ENCODE results near the gene FAM9C.

The FAM9C gene

GRCh38 chrX:13001961-13002671 is 42.3 kb downstream of the FAM9C start:
- no peak for DNase-seq

DNA sequence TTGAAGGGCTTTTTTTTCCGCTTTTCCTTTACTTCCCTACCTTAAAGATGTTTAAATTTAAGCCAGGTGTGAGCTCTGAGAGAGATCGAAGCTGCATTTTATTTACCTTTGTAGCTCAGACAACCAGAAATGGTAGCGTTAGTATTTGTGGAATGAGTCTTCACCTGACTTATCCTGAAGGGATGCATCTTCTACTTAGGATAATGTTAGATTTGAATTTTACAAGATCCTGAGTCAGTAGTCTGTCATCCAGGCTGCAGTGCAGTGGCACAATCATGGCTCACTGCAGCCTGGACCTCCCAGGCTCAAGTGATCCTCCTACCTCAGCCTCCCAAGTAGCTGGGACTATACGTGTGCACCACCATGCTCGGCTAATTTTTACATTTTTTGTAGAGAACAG is 43.3 kb downstream of the FAM9C start:
- no peak for DNase-seq

- no peak for DNase-seq
These were observed 44.1 kb downstream of the FAM9C start for GRCh38 chrX:13000301-13000811.

GRCh38 chrX:12999422-12999821 is 45.0 kb downstream of the FAM9C start:
- DNase-seq = no peak

DNA sequence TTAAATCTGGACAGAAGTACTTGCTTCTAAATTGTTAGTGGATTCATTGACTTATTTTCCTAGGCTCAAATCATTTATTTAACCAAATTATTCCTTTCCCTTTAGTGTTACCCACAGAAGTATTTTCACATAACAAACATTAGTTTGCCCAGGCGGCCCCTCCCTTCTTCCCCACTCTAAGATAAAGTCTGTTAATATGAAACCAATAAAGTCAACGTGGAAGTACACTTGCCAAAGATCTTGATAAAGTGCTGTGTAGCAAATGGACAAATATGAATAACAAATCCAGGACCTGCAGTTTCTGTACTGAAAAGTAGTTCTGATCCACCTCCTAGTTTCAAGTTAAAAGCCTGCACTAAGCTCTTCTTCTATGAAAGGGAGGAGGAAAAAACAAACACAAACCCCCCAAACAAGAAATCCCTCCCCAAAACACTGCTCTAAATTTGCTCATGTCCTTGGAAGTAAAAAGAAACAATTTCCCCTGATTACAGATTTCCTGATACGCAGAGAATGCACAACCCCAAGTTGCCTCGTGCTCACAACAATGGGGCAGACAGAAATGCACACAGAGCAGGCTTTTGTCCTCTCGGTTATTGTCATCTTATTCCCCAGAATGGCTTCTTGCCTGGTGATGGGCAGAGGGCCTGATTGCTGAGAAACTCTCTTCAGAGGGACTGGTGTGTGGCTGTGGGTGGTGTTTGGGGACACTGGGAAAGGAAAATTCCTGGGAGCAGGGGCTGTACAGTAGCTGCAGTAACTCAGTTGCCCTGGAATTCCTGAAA is 46.3 kb downstream of the FAM9C start:
- DNase-seq = no peak

- no peak for DNase-seq
These were observed 47.4 kb downstream of the FAM9C start for GRCh38 chrX:12996934-12997435.

GRCh38 chrX:12994321-12994720 is 50.1 kb downstream of the FAM9C start:
- no peak for DNase-seq

DNA sequence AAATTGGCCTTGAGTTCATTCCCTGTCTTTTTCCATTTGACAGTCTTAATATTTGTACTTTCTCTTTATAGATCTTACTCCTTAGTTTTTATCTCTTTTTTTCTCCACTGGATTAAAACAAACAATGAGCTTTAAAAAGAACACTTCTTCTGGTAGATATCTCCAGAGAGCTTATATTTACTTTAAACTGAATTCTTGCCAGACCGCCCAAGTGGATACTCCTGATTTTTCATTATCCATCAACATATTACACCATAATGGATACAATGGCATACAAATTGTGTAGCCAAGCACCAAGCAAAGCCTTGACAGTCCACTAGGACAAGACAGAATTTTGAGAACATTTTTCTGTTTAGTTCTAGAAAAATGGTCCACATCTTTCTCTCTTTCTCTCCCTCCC is 50.6 kb downstream of the FAM9C start:
- DNase-seq = no peak

DNA sequence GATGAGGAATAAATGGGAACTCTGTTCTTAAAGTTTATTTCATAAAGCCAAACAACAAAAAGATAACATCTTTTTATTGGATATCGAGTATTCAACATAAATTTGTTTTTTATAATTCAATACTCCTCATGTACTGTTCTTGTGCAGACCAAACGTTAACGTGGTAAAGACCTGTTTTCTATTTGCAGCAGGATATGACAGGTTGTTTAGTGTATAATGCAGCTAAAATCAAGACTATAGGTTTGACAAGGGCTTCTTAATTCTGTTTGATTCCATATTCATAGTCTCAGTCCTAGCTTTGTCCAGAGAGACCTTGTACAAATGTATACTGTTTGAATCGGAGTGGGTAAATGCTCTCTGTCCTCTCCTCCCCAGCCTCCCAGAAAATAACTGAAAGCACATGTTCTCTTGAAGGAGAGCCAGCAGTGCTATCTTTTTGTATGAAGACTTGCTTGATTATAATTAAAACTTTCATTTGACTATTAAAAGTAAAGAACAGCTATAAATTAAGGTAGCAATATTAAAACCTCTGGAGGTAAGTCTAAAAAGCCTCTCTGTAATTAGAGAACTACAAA is 51.8 kb downstream of the FAM9C start:
- no peak for DNase-seq

GRCh38 chrX:12991575-12991974 is 52.8 kb downstream of the FAM9C start:
- DNase-seq = no peak

DNA sequence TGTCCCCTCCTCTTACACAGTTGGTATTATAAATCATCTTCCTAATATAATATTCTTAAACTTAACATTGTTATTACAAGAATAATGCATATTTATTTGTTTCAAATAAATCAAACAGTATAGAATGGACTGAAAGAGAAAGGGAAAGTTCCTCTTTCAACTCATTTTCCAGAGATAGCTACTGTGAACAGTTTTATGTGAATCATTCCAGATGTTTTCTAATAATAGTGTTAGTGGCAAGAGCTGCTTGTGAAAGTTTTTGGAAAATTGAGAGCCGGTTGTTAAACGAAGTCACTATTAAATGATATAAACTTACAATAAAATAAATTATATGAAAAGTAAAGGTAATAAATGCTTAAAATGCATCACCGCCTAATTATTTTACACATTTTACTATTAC is 55.0 kb downstream of the FAM9C start:
- DNase-seq = no peak

DNA sequence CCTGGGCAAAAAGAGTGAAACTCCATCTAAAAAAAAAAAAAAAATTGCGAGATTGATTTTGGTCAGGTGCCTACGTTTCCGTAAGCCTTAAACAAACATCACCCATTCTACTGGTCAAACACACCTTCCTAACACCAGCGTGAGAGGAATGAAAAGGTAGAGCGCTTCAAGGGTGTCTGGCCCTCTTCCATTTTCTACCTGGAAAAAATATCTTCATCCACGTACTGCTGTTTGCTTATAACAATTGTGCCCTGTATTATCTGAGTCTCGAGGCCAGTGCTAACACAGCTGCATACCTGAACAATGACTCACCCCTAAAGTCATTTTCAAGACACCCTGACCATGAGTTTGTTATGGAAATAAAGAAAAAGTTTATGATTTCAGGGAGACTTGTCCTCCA is 55.6 kb downstream of the FAM9C start:
- no peak for DNase-seq

- no peak for DNase-seq
These were observed 56.4 kb downstream of the FAM9C start for GRCh38 chrX:12987900-12988594.

GRCh38 chrX:12987340-12987739 is 57.1 kb downstream of the FAM9C start:
- DNase-seq = no peak

GRCh38 chrX:12986886-12987285 is 57.5 kb downstream of the FAM9C start:
- DNase-seq = no peak

GRCh38 chrX:12986164-12986779 is 58.1 kb downstream of the FAM9C start:
- DNase-seq = no peak

Data from DMS 273 treated with DMSO at 0.1 percent for 48 hours (cell line).